ENCODE data around the gene ZNF597. TPM values are rescaled to one million over a fixed set of nuclear protein-coding genes. Genes with fewer than 3 reads are reported as not detected.

Gene ZNF597
- total RNA-seq, 1 experiment from 2014 or later = not detected

DNA sequence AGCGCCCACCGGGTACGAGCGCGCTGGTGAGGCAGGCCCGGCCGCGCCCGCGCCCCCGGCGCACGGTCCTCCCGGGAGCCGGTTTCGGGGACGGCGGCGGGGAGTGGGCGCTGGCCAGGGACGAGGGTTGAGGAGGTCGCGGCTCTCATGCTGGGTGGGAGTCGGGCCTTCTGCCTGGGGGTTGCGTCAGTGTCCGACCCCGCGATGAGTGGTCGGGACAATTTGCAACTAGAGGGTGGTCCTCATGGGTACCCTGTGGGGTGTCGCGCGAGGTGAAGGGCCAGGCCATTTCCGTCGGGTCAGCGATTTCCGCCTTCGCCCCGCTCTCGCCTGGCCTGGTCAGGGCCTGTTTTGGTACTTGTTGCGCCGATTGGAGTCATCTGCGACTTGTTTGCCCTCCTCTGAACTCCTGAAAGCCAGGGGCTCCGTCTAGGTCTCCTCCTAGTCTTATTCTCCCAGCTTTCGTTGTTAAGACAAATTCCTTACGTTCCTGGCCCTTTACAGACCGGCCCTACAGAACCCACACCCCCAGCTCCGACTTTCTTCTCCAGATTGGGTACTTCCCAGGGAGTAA, 15.1 kb upstream of the ZNF597 start:
- H3K79me2 ChIP-seq (ENCODE audit: low read length) = peaks cover 57% of the 10 kb centered on the region

DNA sequence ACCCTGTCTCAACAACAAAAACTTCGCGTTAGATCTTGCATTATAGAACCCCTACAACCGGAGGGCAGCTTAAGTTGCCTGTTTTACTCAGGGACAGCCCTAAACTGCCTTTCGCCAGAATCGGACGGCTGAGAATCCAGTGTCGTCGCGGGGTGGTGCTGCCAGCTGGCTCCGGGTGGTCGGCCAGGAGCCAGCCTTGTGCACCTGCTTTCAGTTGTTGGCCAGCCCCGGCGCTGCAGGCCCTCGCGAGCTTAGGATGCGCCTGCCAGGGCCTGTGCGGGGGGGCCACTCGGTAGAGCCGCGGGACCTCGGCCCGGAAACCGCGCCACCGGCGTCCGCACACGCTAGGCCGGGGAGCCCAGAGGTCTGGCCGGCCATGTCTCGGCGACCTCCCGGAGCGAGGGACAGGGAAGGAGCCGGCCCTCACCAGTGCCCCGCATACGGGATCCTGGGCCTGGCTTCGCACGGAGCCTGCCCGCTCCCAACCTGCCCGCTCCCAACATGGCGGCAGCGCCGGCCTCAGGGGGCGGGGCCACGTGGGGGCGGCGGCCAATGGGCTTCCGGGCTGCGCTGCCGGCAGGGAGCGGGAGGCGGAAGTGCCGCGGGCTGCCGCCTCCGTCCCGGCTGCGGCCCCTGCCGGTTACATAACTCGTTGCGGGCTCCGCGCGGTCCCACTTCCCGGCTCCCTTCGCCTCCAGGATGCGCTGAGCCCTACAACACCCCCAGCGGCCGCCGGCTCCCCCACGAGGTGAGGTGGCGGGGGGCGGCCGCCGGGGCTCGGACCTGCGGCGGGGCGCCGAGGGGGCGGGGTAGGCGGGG, 14.3 kb upstream of the ZNF597 start:
- Histone ChIP-seq H4K20me1 (ENCODE audit: low read length) (peaks cover 8% of the 10 kb centered on the region), H3K27ac (ENCODE audit: low read length) (peak overlapping the region; percentile 46), H3F3A (ENCODE audit: low read length, unreplicated experiment) (no peaks in the 10 kb centered on the region), H3K9me2 (replicated peaks; ENCODE audit: low read length) (no peaks in the 10 kb centered on the region), H3K9ac (ENCODE audit: low read length) (peak overlapping the region; percentile 90), H3K79me2 (ENCODE audit: low read length) (peaks cover 50% of the 10 kb centered on the region), H3K9me3 (ENCODE audit: low read length) (no peaks in the 10 kb centered on the region), H3K27me3 (ENCODE audit: low read length) (no peaks in the 10 kb centered on the region), H2AFZ (ENCODE audit: low read length) (peak overlapping the region; percentile 88), H3K4me1 (ENCODE audit: insufficient read depth, low read length) (peaks cover 23% of the 10 kb centered on the region), H3K4me2 (ENCODE audit: low read length) (peak overlapping the region; percentile 82), H3K4me3 (ENCODE audit: low read length) (peak overlapping the region; percentile 93), H3K36me3 (ENCODE audit: low read depth, low read length) (no peaks in the 10 kb centered on the region)
- TF ChIP-seq EZH2 (IDR thresholded peaks at IDR 0.05; ENCODE audit: low read length, unreplicated experiment) = no peak
- TF ChIP-seq, protein P1, sequence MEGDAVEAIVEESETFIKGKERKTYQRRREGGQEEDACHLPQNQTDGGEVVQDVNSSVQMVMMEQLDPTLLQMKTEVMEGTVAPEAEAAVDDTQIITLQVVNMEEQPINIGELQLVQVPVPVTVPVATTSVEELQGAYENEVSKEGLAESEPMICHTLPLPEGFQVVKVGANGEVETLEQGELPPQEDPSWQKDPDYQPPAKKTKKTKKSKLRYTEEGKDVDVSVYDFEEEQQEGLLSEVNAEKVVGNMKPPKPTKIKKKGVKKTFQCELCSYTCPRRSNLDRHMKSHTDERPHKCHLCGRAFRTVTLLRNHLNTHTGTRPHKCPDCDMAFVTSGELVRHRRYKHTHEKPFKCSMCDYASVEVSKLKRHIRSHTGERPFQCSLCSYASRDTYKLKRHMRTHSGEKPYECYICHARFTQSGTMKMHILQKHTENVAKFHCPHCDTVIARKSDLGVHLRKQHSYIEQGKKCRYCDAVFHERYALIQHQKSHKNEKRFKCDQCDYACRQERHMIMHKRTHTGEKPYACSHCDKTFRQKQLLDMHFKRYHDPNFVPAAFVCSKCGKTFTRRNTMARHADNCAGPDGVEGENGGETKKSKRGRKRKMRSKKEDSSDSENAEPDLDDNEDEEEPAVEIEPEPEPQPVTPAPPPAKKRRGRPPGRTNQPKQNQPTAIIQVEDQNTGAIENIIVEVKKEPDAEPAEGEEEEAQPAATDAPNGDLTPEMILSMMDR (conservative IDR thresholded peaks at IDR 0.05; ENCODE audit: low read depth, low read length) = peak; percentile 20; the same call in 1 of the 2 replicates
- no peak for TF ChIP-seq EZH2phosphoT487 (IDR thresholded peaks at IDR 0.05; ENCODE audit: borderline replicate concordance, low read length)
- ATAC-seq (peak; percentile 78), DNase-seq (peak; percentile 81)
- intact Hi-C loops (cut with micrococcal nuclease) = loop anchor here (2.0 kb wide), 1 partner anchor 57 kb away; the partner anchor contains the start of genes ZNF174 and ZSCAN32
- ChIA-PET CTCF (no interaction called here), POLR2A (ENCODE audit: unreplicated experiment) (no interaction called here)
- BruUV-seq (replicated peaks) = TSS peak; percentile 77

More for the DNA sequence above, 15.1 kb upstream of the ZNF597 start:
- no peaks in the 10 kb centered on the region for H3K9me3 ChIP-seq (ENCODE audit: low read length)
- H3K9ac ChIP-seq (ENCODE audit: low read length) = peak overlapping the region; percentile 90
- DNase-seq (peak; percentile 11), ATAC-seq (peak; percentile 12)
- H2AFZ ChIP-seq (ENCODE audit: low read length) = peak overlapping the region; percentile 60
- CTCF ChIA-PET = no interaction called here
- intact Hi-C loops (cut with micrococcal nuclease) = loop anchor here (2.0 kb wide), 1 partner anchor 58 kb away; the partner anchor contains the start of genes ZNF174 and ZSCAN32
- POLR2A ChIA-PET (ENCODE audit: unreplicated experiment) = no interaction called here
- H3K4me2 ChIP-seq (ENCODE audit: low read length) = peak overlapping the region; percentile 98
- peaks cover 8% of the 10 kb centered on the region for H4K20me1 ChIP-seq (ENCODE audit: low read length)
- no peak overlapping the region for H3K27ac ChIP-seq (ENCODE audit: low read length)
- H3K4me1 ChIP-seq (ENCODE audit: insufficient read depth, low read length) = peaks cover 23% of the 10 kb centered on the region
- no peaks in the 10 kb centered on the region for H3F3A ChIP-seq (ENCODE audit: low read length, unreplicated experiment)
- H3K36me3 ChIP-seq (ENCODE audit: low read depth, low read length) = no peaks in the 10 kb centered on the region
- no peaks in the 10 kb centered on the region for H3K27me3 ChIP-seq (ENCODE audit: low read length)
- TF ChIP-seq, protein P1 (conservative IDR thresholded peaks at IDR 0.05; ENCODE audit: low read depth, low read length) = no peak
- TF ChIP-seq EZH2 (IDR thresholded peaks at IDR 0.05; ENCODE audit: low read length, unreplicated experiment) = no peak
- TF ChIP-seq EZH2phosphoT487 (IDR thresholded peaks at IDR 0.05; ENCODE audit: borderline replicate concordance, low read length) = no peak
- BruUV-seq (replicated peaks) = no TSS peak
- no peaks in the 10 kb centered on the region for H3K9me2 ChIP-seq (replicated peaks; ENCODE audit: low read length)
- peak overlapping the region; percentile 93 for H3K4me3 ChIP-seq (ENCODE audit: low read length)

Measured in PC-3 (cell line).